ENCODE data around the gene HS6ST3.

- TF ChIP-seq CTCF (conservative IDR thresholded peaks at IDR 0.05 in 1 of 2, IDR thresholded peaks at IDR 0.05 in 1 of 2; ENCODE audit: extremely low read depth in 1 of 2, insufficient read depth in 1 of 2, low read depth in 1 of 2, low read length in 2 of 2) (no peak), EZH2 (IDR thresholded peaks at IDR 0.05; ENCODE audit: borderline replicate concordance, low read length) (no peak)
These were observed 689.8 kb downstream of the HS6ST3 start for GRCh38 chr13:96779691-96780090.
